Measurements from ENCODE around the gene CYP17A1.

The CYP17A1 gene

DNA sequence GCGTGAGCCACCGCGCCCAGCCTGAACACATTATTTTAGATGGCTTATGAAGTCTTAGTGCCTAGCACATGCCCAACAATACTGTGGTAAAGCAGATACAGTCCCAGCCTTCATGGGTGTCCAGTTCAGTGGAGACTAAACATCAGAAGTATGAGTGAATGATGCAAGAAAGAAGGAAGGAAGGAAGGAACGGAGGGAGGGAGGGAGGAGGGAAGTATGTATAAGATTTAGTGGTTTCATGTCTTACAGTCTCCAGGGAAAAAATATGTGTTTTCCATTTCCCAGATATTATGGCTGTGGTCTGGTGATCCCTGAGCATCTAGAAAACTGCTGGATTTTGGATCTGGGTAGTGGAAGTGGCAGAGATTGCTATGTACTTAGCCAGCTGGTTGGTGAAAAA is 35.0 kb upstream of the CYP17A1 start:
- no peak overlapping the region for H2BK120ac ChIP-seq (ENCODE audit: low read depth, low read length)
- H3K23ac ChIP-seq (ENCODE audit: low read length in 2 of 2), result no peak overlapping the region
- no peak overlapping the region for H2AFZ ChIP-seq (ENCODE audit: low read depth, low read length)
- H3K9me3 ChIP-seq (ENCODE audit: control insufficient read depth, low read length), result no peaks in the 10 kb centered on the region
- WGBS, result 99% methylated on average over 4 of the region's 4 CpGs
- H3K36me3 ChIP-seq (ENCODE audit: control insufficient read depth in 1 of 2, insufficient read depth in 2 of 2, low read depth in 1 of 2, low read length in 2 of 2), result peaks cover 0 to 3% of the 10 kb centered on the region in 2 experiments
- peaks cover 5% of the 10 kb centered on the region for H3K4me1 ChIP-seq (ENCODE audit: control insufficient read depth, insufficient read depth, low read depth, low read length)
- no peak overlapping the region for H2BK12ac ChIP-seq (ENCODE audit: low read length in 2 of 2)
- H2BK5ac ChIP-seq (ENCODE audit: low read depth, low read length, poor library complexity, severe bottlenecking), result no peak overlapping the region
- H2AK5ac ChIP-seq (ENCODE audit: low read length, severe bottlenecking), result no peak overlapping the region
- H3K4ac ChIP-seq (ENCODE audit: low read depth in 1 of 2, low read length in 2 of 2), result no peak overlapping the region
- H4K91ac ChIP-seq (ENCODE audit: low read length), result no peak overlapping the region
- H3K27ac ChIP-seq (ENCODE audit: low read length, poor library complexity, severe bottlenecking), result no peak overlapping the region
- H3K27me3 ChIP-seq (ENCODE audit: control insufficient read depth in 1 of 2, insufficient read depth in 1 of 2, low read length in 2 of 2), result no peaks in the 10 kb centered on the region
- no peak overlapping the region for H3K4me3 ChIP-seq (ENCODE audit: insufficient read depth in 1 of 2, low read depth in 1 of 2, low read length in 2 of 2)
- H3K18ac ChIP-seq (ENCODE audit: low read depth in 1 of 2, low read length in 2 of 2), result no peak overlapping the region
- DNase-seq, result no peak
- H3K79me1 ChIP-seq (replicated peaks; ENCODE audit: low read length, poor library complexity, severe bottlenecking), result no peaks in the 10 kb centered on the region
- H3K14ac ChIP-seq (ENCODE audit: low read length in 2 of 2), result no peak overlapping the region
- H2BK15ac ChIP-seq (ENCODE audit: low read depth, poor library complexity, severe bottlenecking), result no peak overlapping the region
- no peak overlapping the region for H4K8ac ChIP-seq (ENCODE audit: low read length)
- H3K9ac ChIP-seq (ENCODE audit: low read length), result no peak overlapping the region
- H3K4me2 ChIP-seq (ENCODE audit: low read length, poor library complexity, severe bottlenecking), result no peak overlapping the region

DNA sequence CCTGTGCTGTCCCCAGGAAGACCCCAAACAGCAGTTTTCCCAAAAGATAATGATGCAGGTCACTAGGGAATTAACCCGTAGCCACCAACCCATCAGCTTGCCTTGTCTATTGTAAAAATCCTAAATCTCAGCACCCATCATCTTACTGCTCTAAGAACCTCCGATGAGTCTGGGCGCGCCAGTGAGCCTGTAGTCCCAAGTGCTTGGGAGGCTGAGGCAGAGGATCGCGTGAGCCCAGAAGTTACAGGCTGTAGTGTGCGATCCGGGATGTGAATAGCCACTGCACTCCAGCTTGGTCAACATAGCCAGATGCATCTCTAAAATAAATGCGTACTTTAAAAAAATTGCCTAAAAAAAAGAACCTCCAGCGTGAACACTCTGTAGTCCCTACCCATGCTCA is 33.0 kb upstream of the CYP17A1 start:
- Histone ChIP-seq H3K9me3 (ENCODE audit: control insufficient read depth, low read length) (no peaks in the 10 kb centered on the region), H3K9ac (ENCODE audit: low read length) (peak overlapping the region; percentile 77), H3K4me3 (ENCODE audit: insufficient read depth in 1 of 2, low read depth in 1 of 2, low read length in 2 of 2) (peak overlapping the region in 1 of 2 experiments; percentile 78), H3K27me3 (ENCODE audit: control insufficient read depth in 1 of 2, insufficient read depth in 1 of 2, low read length in 2 of 2) (no peaks in the 10 kb centered on the region), H3K27ac (ENCODE audit: low read length, poor library complexity, severe bottlenecking) (no peak overlapping the region), H2AK5ac (ENCODE audit: low read length, severe bottlenecking) (no peak overlapping the region), H4K8ac (ENCODE audit: low read length) (no peak overlapping the region), H4K91ac (ENCODE audit: low read length) (no peak overlapping the region), H2AFZ (ENCODE audit: low read depth, low read length) (no peak overlapping the region), H3K4me2 (ENCODE audit: low read length, poor library complexity, severe bottlenecking) (no peak overlapping the region), H3K4ac (ENCODE audit: low read depth in 1 of 2, low read length in 2 of 2) (no peak overlapping the region), H2BK120ac (ENCODE audit: low read depth, low read length) (no peak overlapping the region), H3K23ac (ENCODE audit: low read length in 2 of 2) (no peak overlapping the region), H3K79me1 (replicated peaks; ENCODE audit: low read length, poor library complexity, severe bottlenecking) (no peaks in the 10 kb centered on the region), H2BK15ac (ENCODE audit: low read depth, poor library complexity, severe bottlenecking) (no peak overlapping the region), H2BK5ac (ENCODE audit: low read depth, low read length, poor library complexity, severe bottlenecking) (no peak overlapping the region), H2BK12ac (ENCODE audit: low read length in 2 of 2) (no peak overlapping the region), H3K18ac (ENCODE audit: low read depth in 1 of 2, low read length in 2 of 2) (no peak overlapping the region), H3K4me1 (ENCODE audit: control insufficient read depth, insufficient read depth, low read depth, low read length) (peaks cover 5% of the 10 kb centered on the region), H3K36me3 (ENCODE audit: control insufficient read depth in 1 of 2, insufficient read depth in 2 of 2, low read depth in 1 of 2, low read length in 2 of 2) (peaks cover 0 to 4% of the 10 kb centered on the region in 2 experiments), H3K14ac (ENCODE audit: low read length in 2 of 2) (no peak overlapping the region)
- DNase-seq, result no peak
- 92% methylated on average over 10 of the region's 10 CpGs for WGBS

DNA sequence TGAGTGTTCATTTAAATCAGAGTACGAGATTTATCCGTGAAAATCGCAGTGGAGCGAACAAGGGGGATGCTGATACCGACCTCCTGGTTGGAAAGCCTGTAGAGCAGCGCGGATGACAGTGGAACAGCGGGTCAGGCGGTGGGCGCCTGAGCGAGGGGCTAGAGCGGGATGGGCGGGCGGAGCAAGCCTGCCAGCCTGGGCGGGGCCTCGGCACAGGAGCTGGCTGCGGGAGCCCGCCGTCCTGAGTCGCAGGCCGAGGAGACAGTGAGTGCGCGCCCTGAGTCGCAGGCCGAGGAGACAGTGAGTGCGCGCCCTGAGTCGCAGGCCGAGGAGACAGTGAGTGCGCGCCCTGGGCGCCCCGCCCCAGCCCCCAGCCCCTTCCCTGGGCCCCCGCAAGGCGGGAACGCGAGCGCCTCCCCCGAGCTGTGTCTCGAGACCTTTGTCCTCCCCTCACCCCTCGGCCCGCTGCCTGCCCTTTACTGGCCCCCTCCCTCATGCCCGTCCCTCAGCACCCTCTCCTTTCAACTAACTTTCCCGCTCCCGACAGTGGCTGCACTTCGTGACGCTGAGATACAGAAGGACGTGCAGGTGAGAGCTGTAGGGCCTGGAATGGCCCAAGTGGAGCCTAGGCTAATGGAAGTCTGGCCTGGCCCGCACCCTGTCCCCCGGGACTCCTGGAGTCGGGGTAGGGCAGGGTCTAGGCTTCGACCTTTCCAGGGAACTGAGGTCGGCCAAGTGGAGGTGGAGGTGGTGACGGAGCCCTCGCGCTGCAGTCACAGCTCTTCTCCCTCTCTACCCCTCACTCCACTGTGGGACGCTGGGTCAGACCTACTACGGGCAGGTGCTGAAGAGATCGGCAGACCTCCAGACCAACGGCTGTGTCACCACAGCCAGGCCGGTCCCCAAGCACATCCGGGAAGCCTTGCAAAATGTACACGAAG is 32.3 kb upstream of the CYP17A1 start, which contains the start of gene AS3MT:
Gene AS3MT (plus strand): TSS at position 213 of the 941 bp plus-strand sequence. CDS start 123 bp downstream, at position 336.
- no peak within 1 kb of the TSS for H3K23ac ChIP-seq (ENCODE audit: low read length in 2 of 2)
- H3K9me3 ChIP-seq (ENCODE audit: control insufficient read depth, low read length), result no peaks in the 10 kb centered on the region
- no peaks in the 10 kb centered on the region for H3K27me3 ChIP-seq (ENCODE audit: control insufficient read depth in 1 of 2, insufficient read depth in 1 of 2, low read length in 2 of 2)
- 11% methylated on average over 53 of the region's 63 CpGs for WGBS
- peak within 1 kb of the TSS in 1 of 2 experiments; percentile 8 for H3K4ac ChIP-seq (ENCODE audit: low read depth in 1 of 2, low read length in 2 of 2)
- peak within 1 kb of the TSS; percentile 81 for H3K9ac ChIP-seq (ENCODE audit: low read length)
- H2BK120ac ChIP-seq (ENCODE audit: low read depth, low read length), result peak within 1 kb of the TSS; percentile 15
- H2AK5ac ChIP-seq (ENCODE audit: low read length, severe bottlenecking), result no peak within 1 kb of the TSS
- H3K36me3 ChIP-seq (ENCODE audit: control insufficient read depth in 1 of 2, insufficient read depth in 2 of 2, low read depth in 1 of 2, low read length in 2 of 2), result peaks cover 0 to 4% of the 10 kb centered on the region in 2 experiments
- no peaks in the 10 kb centered on the region for H3K79me1 ChIP-seq (replicated peaks; ENCODE audit: low read length, poor library complexity, severe bottlenecking)
- peak within 1 kb of the TSS; percentile 72 for H2AFZ ChIP-seq (ENCODE audit: low read depth, low read length)
- H3K4me2 ChIP-seq (ENCODE audit: low read length, poor library complexity, severe bottlenecking), result peak within 1 kb of the TSS; percentile 95
- peak within 1 kb of the TSS; percentile 29 to 91 for H3K18ac ChIP-seq (ENCODE audit: low read depth in 1 of 2, low read length in 2 of 2)
- no peak within 1 kb of the TSS for H2BK15ac ChIP-seq (ENCODE audit: low read depth, poor library complexity, severe bottlenecking)
- no peak within 1 kb of the TSS for H3K27ac ChIP-seq (ENCODE audit: low read length, poor library complexity, severe bottlenecking)
- H2BK5ac ChIP-seq (ENCODE audit: low read depth, low read length, poor library complexity, severe bottlenecking), result no peak within 1 kb of the TSS
- peaks cover 5% of the 10 kb centered on the region for H3K4me1 ChIP-seq (ENCODE audit: control insufficient read depth, insufficient read depth, low read depth, low read length)
- peak within 1 kb of the TSS in 1 of 2 experiments; percentile 93 for H2BK12ac ChIP-seq (ENCODE audit: low read length in 2 of 2)
- DNase-seq, result peak; percentile 43
- H3K14ac ChIP-seq (ENCODE audit: low read length in 2 of 2), result peak within 1 kb of the TSS in 1 of 2 experiments; percentile 29
- H3K4me3 ChIP-seq (ENCODE audit: insufficient read depth in 1 of 2, low read depth in 1 of 2, low read length in 2 of 2), result peak within 1 kb of the TSS; percentile 56 to 78
- peak within 1 kb of the TSS; percentile 71 for H4K8ac ChIP-seq (ENCODE audit: low read length)
- H4K91ac ChIP-seq (ENCODE audit: low read length), result peak within 1 kb of the TSS; percentile 19

DNA sequence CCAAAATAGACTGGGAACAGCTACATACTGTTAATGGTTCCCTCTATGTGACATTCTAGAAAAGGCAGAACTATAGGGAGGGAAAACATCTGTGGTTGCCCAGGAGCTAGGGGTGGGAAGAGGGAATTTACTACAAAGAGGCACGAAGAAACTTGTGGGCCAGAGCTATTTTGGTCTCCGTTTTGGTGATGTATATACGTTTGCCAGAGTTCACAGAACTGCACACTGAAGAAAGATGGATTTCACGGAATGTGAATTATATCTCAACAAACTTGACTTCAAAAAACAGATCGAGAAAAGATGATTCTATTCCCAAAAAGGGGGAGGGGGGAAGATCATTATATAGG is 31.7 kb upstream of the CYP17A1 start:
- peak overlapping the region; percentile 95 for H3K4me2 ChIP-seq (ENCODE audit: low read length, poor library complexity, severe bottlenecking)
- H4K91ac ChIP-seq (ENCODE audit: low read length), result no peak overlapping the region
- H3K14ac ChIP-seq (ENCODE audit: low read length in 2 of 2), result no peak overlapping the region
- no peaks in the 10 kb centered on the region for H3K27me3 ChIP-seq (ENCODE audit: control insufficient read depth in 1 of 2, insufficient read depth in 1 of 2, low read length in 2 of 2)
- no peak overlapping the region for H3K27ac ChIP-seq (ENCODE audit: low read length, poor library complexity, severe bottlenecking)
- no peaks in the 10 kb centered on the region for H3K79me1 ChIP-seq (replicated peaks; ENCODE audit: low read length, poor library complexity, severe bottlenecking)
- 4% methylated on average over 2 of the region's 5 CpGs for WGBS
- H2BK15ac ChIP-seq (ENCODE audit: low read depth, poor library complexity, severe bottlenecking), result no peak overlapping the region
- DNase-seq, result peak; percentile 29
- peak overlapping the region in 1 of 2 experiments; percentile 78 for H3K4me3 ChIP-seq (ENCODE audit: insufficient read depth in 1 of 2, low read depth in 1 of 2, low read length in 2 of 2)
- peak overlapping the region; percentile 72 for H2AFZ ChIP-seq (ENCODE audit: low read depth, low read length)
- peaks cover 0 to 8% of the 10 kb centered on the region in 2 experiments for H3K36me3 ChIP-seq (ENCODE audit: control insufficient read depth in 1 of 2, insufficient read depth in 2 of 2, low read depth in 1 of 2, low read length in 2 of 2)
- H3K9me3 ChIP-seq (ENCODE audit: control insufficient read depth, low read length), result no peaks in the 10 kb centered on the region
- no peak overlapping the region for H2BK12ac ChIP-seq (ENCODE audit: low read length in 2 of 2)
- no peak overlapping the region for H3K4ac ChIP-seq (ENCODE audit: low read depth in 1 of 2, low read length in 2 of 2)
- H4K8ac ChIP-seq (ENCODE audit: low read length), result no peak overlapping the region
- peaks cover 5% of the 10 kb centered on the region for H3K4me1 ChIP-seq (ENCODE audit: control insufficient read depth, insufficient read depth, low read depth, low read length)
- no peak overlapping the region for H2AK5ac ChIP-seq (ENCODE audit: low read length, severe bottlenecking)
- no peak overlapping the region for H3K18ac ChIP-seq (ENCODE audit: low read depth in 1 of 2, low read length in 2 of 2)
- H3K23ac ChIP-seq (ENCODE audit: low read length in 2 of 2), result no peak overlapping the region
- H2BK120ac ChIP-seq (ENCODE audit: low read depth, low read length), result no peak overlapping the region
- H3K9ac ChIP-seq (ENCODE audit: low read length), result peak overlapping the region; percentile 81
- no peak overlapping the region for H2BK5ac ChIP-seq (ENCODE audit: low read depth, low read length, poor library complexity, severe bottlenecking)
